ENCODE data around the gene PRKCA. TPM values are rescaled to one million over a fixed set of nuclear protein-coding genes. Genes with fewer than 3 reads are reported as not detected.
A peak's percentile ranks its signal among the peaks of the same experiment; 100 is the strongest.

Gene PRKCA
- total RNA-seq, 4 donors from 2014 or later, result 9.8 to 25.6 (median 12.2) TPM

- Histone ChIP-seq H3K4me3 (no peak overlapping the region), H3K27ac (no peak overlapping the region), H3K4me1 (peaks cover 6% of the 10 kb centered on the region), H3K9me3 (no peaks in the 10 kb centered on the region), H3K27me3 (peaks cover 75% of the 10 kb centered on the region), H3K36me3 (no peaks in the 10 kb centered on the region)
- 19% methylated on average over 4 of the region's 4 CpGs for WGBS
- TF ChIP-seq EP300 (IDR thresholded peaks at IDR 0.05) (no peak), POLR2AphosphoS5 (IDR thresholded peaks at IDR 0.05) (no peak), CTCF (IDR thresholded peaks at IDR 0.05) (no peak), POLR2A (IDR thresholded peaks at IDR 0.05) (no peak)
- DNase-seq (ENCODE audit: low spot score in 2 of 2), result peak in 1 of 2 donors; percentile 11
Measured at GRCh38 chr17:66830451-66830850, 528.0 kb downstream of the PRKCA start.

DNA sequence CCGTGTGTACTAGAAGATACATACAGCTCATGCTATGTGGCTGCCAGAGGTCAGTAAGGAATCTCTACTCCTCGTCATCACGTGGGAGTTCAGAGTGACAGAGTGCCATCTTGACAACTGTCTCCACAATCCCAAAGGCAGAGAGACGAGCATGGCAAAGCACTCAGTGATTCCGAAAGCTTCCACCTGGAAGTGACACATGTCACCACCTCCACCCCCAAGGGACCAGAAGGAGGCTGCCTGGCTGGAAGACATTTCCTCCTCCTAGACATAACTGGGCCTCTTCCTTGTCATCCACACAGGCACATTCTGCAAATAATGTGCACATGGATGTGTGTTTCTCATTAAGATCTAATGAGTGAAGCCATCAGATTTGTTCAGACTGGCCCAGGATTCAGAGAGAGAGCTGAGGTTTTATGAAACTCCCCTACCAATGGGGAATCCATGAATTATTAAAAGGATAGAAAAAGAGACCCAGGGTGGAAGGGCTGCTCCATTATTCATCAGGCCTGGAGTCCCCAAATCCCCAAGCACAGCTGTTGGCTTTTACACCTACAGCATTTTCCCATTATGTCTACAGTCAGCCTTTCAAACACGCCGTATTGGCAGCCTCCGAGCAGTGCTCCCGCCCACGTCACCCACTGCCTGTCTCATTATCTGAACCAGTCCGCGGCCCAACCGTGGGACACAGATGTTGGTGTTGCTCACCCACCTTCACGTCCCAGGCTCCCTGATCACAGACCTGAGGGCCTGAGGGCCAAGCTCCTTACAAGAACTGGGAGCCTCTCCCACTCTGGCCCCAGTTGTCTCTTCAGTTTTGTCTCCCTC, 529.2 kb downstream of the PRKCA start:
- TF ChIP-seq CTCF (IDR thresholded peaks at IDR 0.05), result no peak
- TF ChIP-seq POLR2A (IDR thresholded peaks at IDR 0.05), result no peak
- TF ChIP-seq POLR2AphosphoS5 (IDR thresholded peaks at IDR 0.05), result no peak
- no peak for TF ChIP-seq EP300 (IDR thresholded peaks at IDR 0.05)
- WGBS, result 63% methylated on average over 14 of the region's 14 CpGs
- peak in 1 of 2 donors; percentile 33 for DNase-seq (ENCODE audit: low spot score in 2 of 2)
- peaks cover 82% of the 10 kb centered on the region for H3K27me3 ChIP-seq
- H3K4me1 ChIP-seq, result peaks cover 6% of the 10 kb centered on the region
- no peak overlapping the region for H3K27ac ChIP-seq
- no peak overlapping the region for H3K4me3 ChIP-seq
- H3K36me3 ChIP-seq, result no peaks in the 10 kb centered on the region
- H3K9me3 ChIP-seq, result no peaks in the 10 kb centered on the region

GRCh38 chr17:66833201-66833600, 530.8 kb downstream of the PRKCA start:
- Histone ChIP-seq H3K9me3 (no peaks in the 10 kb centered on the region), H3K27ac (no peak overlapping the region), H3K27me3 (peaks cover 83% of the 10 kb centered on the region), H3K4me3 (no peak overlapping the region), H3K4me1 (peaks cover 6% of the 10 kb centered on the region), H3K36me3 (no peaks in the 10 kb centered on the region)
- no peak for TF ChIP-seq POLR2A (IDR thresholded peaks at IDR 0.05)
- TF ChIP-seq CTCF (IDR thresholded peaks at IDR 0.05), result no peak
- DNase-seq (ENCODE audit: low spot score in 2 of 2), result peak in 1 of 2 donors; percentile 20
- 86% methylated on average over 4 of the region's 4 CpGs for WGBS

- 53% methylated on average over 5 of the region's 7 CpGs for WGBS
- Histone ChIP-seq H3K27me3 (peaks cover 80% of the 10 kb centered on the region), H3K36me3 (no peaks in the 10 kb centered on the region), H3K4me3 (no peak overlapping the region), H3K4me1 (peaks cover 6% of the 10 kb centered on the region), H3K27ac (no peak overlapping the region), H3K9me3 (no peaks in the 10 kb centered on the region)
- DNase-seq (ENCODE audit: low spot score in 2 of 2), result no peak
- TF ChIP-seq CTCF (IDR thresholded peaks at IDR 0.05) (no peak), POLR2AphosphoS5 (IDR thresholded peaks at IDR 0.05) (no peak), POLR2A (IDR thresholded peaks at IDR 0.05) (no peak), EP300 (IDR thresholded peaks at IDR 0.05) (no peak)
Measured at GRCh38 chr17:66834426-66834918, 532.1 kb downstream of the PRKCA start.

DNA sequence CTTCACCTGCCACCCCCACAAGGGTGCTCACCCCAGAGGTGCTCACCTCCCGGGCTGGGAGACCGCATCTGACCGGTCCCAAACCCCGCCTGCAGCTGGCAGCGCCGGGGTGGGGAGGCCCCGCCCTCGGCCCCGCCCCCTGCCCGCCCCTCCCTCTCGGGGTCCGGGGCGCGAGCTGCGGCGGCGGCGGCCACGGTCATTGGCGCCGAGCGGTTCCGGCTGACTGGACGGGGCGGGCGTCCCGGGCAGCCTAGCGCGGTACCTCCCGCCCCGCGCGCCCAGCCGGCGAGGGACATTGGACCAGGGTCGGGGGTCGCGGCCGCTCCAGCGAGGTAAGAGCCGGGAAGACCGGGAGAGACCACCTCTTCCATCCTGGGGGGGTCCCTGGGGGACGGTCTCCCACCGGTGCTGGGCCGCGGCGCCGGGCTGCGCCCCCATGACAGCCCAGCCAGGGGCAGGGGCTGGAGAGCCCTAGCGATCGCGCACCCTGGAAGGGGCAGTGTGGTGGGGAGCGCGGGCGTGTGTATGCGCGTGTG, 532.6 kb downstream of the PRKCA start, which contains the start of gene CACNG5:
TSS of gene CACNG5 (plus strand) at position 199 of the 536 bp plus-strand sequence. CDS start 42,216 bp downstream, outside the sequence.
- no peaks in the 10 kb centered on the region for H3K36me3 ChIP-seq
- TF ChIP-seq POLR2A (IDR thresholded peaks at IDR 0.05) (no peak), EP300 (IDR thresholded peaks at IDR 0.05) (no peak), CTCF (IDR thresholded peaks at IDR 0.05) (no peak), POLR2AphosphoS5 (IDR thresholded peaks at IDR 0.05) (no peak)
- no peaks in the 10 kb centered on the region for H3K9me3 ChIP-seq
- DNase-seq (ENCODE audit: low spot score in 2 of 2), result peak in 1 of 2 donors; percentile 34
- H3K27ac ChIP-seq, result no peak within 1 kb of the TSS
- no CpG with 5 or more reads among the region's 57 CpGs for WGBS
- H3K4me3 ChIP-seq, result no peak within 1 kb of the TSS
- peaks cover 82% of the 10 kb centered on the region for H3K27me3 ChIP-seq
- H3K4me1 ChIP-seq, result peaks cover 6% of the 10 kb centered on the region

All from suprapubic skin (tissue), 4 donors.